ENCODE data around the gene FZR1.

Gene FZR1

GRCh38 chr19:3497757-3498520, 8.2 kb upstream of the FZR1 start:
- Histone ChIP-seq H3K9me2 (replicated peaks; ENCODE audit: insufficient read depth, low read length) (no peaks in the 10 kb centered on the region), H2AFZ (ENCODE audit: low read depth, low read length, severe bottlenecking) (no peak overlapping the region), H3F3A (ENCODE audit: insufficient read depth) (no peaks in the 10 kb centered on the region), H3K27me3 (ENCODE audit: low read length) (no peaks in the 10 kb centered on the region), H3K4me2 (ENCODE audit: low read depth, low read length, poor library complexity, severe bottlenecking) (no peak overlapping the region), H3K36me3 (ENCODE audit: low read length) (no peaks in the 10 kb centered on the region), H3K9ac (ENCODE audit: low read length) (no peak overlapping the region), H3K27ac (ENCODE audit: low read depth, low read length) (no peak overlapping the region), H4K20me1 (ENCODE audit: low read depth, low read length) (no peaks in the 10 kb centered on the region), H3K9me3 (ENCODE audit: insufficient read depth, low read length) (no peaks in the 10 kb centered on the region), H3K79me2 (ENCODE audit: insufficient read depth, low read length) (peaks cover 31% of the 10 kb centered on the region), H3K4me3 (ENCODE audit: insufficient read depth, low read length, poor library complexity, severe bottlenecking) (no peak overlapping the region)
- TF ChIP-seq EZH2phosphoT487 (conservative IDR thresholded peaks at IDR 0.05; ENCODE audit: low read length) (no peak), CTCF (IDR thresholded peaks at IDR 0.05; ENCODE audit: insufficient read depth, low read length, poor library complexity, severe bottlenecking) (no peak)

GRCh38 chr19:3499738-3500428, 6.2 kb upstream of the FZR1 start:
- H3F3A ChIP-seq (ENCODE audit: insufficient read depth) = no peaks in the 10 kb centered on the region; the same call in 1 of the 2 replicates
- H3K4me3 ChIP-seq (ENCODE audit: insufficient read depth, low read length, poor library complexity, severe bottlenecking) = peak overlapping the region; percentile 95
- peak overlapping the region; percentile 98 for H3K4me2 ChIP-seq (ENCODE audit: low read depth, low read length, poor library complexity, severe bottlenecking)
- no peaks in the 10 kb centered on the region for H3K36me3 ChIP-seq (ENCODE audit: low read length)
- H4K20me1 ChIP-seq (ENCODE audit: low read depth, low read length) = no peaks in the 10 kb centered on the region
- H3K9ac ChIP-seq (ENCODE audit: low read length) = peak overlapping the region; percentile 82
- no peaks in the 10 kb centered on the region for H3K27me3 ChIP-seq (ENCODE audit: low read length)
- no peaks in the 10 kb centered on the region for H3K9me2 ChIP-seq (replicated peaks; ENCODE audit: insufficient read depth, low read length)
- H3K9me3 ChIP-seq (ENCODE audit: insufficient read depth, low read length) = no peaks in the 10 kb centered on the region
- peak overlapping the region; percentile 76 for H3K27ac ChIP-seq (ENCODE audit: low read depth, low read length)
- TF ChIP-seq CTCF (IDR thresholded peaks at IDR 0.05; ENCODE audit: insufficient read depth, low read length, poor library complexity, severe bottlenecking) = no peak
- no peak for TF ChIP-seq EZH2phosphoT487 (conservative IDR thresholded peaks at IDR 0.05; ENCODE audit: low read length)
- H2AFZ ChIP-seq (ENCODE audit: low read depth, low read length, severe bottlenecking) = peak overlapping the region; percentile 89
- H3K79me2 ChIP-seq (ENCODE audit: insufficient read depth, low read length) = peaks cover 31% of the 10 kb centered on the region

GRCh38 chr19:3500429-3501101, 5.5 kb upstream of the FZR1 start, which contains the start of gene DOHH:
Gene DOHH (minus strand): TSS chr19:3500674. CDS start chr19:3496814, 3,860 bp downstream.
- Histone ChIP-seq H3F3A (ENCODE audit: insufficient read depth) (no peaks in the 10 kb centered on the region; the same call in 1 of the 2 replicates), H3K4me3 (ENCODE audit: insufficient read depth, low read length, poor library complexity, severe bottlenecking) (peak within 1 kb of the TSS; percentile 95), H4K20me1 (ENCODE audit: low read depth, low read length) (no peaks in the 10 kb centered on the region), H3K27ac (ENCODE audit: low read depth, low read length) (peak within 1 kb of the TSS; percentile 76), H2AFZ (ENCODE audit: low read depth, low read length, severe bottlenecking) (peak within 1 kb of the TSS; percentile 89), H3K4me2 (ENCODE audit: low read depth, low read length, poor library complexity, severe bottlenecking) (peak within 1 kb of the TSS; percentile 98), H3K9me2 (replicated peaks; ENCODE audit: insufficient read depth, low read length) (no peaks in the 10 kb centered on the region), H3K36me3 (ENCODE audit: low read length) (no peaks in the 10 kb centered on the region), H3K9ac (ENCODE audit: low read length) (peak within 1 kb of the TSS; percentile 82), H3K9me3 (ENCODE audit: insufficient read depth, low read length) (no peaks in the 10 kb centered on the region), H3K79me2 (ENCODE audit: insufficient read depth, low read length) (peaks cover 31% of the 10 kb centered on the region), H3K27me3 (ENCODE audit: low read length) (no peaks in the 10 kb centered on the region)
- no peak for TF ChIP-seq CTCF (IDR thresholded peaks at IDR 0.05; ENCODE audit: insufficient read depth, low read length, poor library complexity, severe bottlenecking)
- no peak for TF ChIP-seq EZH2phosphoT487 (conservative IDR thresholded peaks at IDR 0.05; ENCODE audit: low read length)
